ENCODE data around the gene STIM1. TPM values are rescaled to one million over a fixed set of nuclear protein-coding genes. Genes with fewer than 3 reads are reported as not detected.

Gene STIM1
- total and polyA plus RNA-seq, 7 donors, result 5.3 to 44.8 (median 29.3) TPM

DNA sequence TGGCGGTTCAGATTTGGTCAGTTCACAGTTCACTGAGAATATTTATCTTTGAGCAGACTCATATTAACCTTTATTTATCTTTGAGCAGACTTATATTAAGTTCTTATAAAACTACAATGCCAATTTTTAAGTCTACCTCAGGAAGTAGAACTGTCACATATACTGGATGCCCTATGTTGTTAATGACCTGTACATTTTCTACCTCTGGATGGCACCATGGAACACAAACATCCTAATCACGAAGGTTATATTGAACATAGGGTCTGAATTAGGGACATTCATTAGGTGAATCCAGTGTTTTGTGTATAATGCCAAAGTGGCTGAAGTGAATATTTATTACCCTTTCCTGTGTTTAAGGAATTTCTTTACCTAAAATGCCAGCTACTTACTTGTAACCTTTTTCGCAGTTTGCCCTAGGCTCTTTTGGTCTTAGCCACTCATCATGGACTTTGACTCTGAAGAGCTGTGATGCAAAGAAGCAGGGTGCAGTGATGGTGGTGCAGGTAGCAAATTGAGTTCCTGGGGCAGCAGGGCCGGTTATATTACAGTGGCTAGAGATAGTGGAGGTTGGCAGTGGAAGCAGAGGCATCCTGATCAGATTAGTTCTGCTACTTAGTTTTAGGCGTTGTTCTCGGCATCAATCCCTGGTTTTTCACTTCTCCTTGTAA lies 71.8 kb downstream of the STIM1 start:
- H3K9me3 ChIP-seq, result no peaks in the 10 kb centered on the region
- H3K4me3 ChIP-seq, result no peak overlapping the region
- intact Hi-C loops (cut with DNase I), result no loop called here
- no peaks in the 10 kb centered on the region for H3K27me3 ChIP-seq
- peaks cover 0 to 32% (median 24%) of the 10 kb centered on the region in 4 donors for H3K4me1 ChIP-seq
- WGBS, 2 donors, result 80% methylated on average over 6 of the region's 6 CpGs
- TF ChIP-seq POLR2AphosphoS5 (IDR thresholded peaks at IDR 0.05), result no peak
- TF ChIP-seq, protein P1, sequence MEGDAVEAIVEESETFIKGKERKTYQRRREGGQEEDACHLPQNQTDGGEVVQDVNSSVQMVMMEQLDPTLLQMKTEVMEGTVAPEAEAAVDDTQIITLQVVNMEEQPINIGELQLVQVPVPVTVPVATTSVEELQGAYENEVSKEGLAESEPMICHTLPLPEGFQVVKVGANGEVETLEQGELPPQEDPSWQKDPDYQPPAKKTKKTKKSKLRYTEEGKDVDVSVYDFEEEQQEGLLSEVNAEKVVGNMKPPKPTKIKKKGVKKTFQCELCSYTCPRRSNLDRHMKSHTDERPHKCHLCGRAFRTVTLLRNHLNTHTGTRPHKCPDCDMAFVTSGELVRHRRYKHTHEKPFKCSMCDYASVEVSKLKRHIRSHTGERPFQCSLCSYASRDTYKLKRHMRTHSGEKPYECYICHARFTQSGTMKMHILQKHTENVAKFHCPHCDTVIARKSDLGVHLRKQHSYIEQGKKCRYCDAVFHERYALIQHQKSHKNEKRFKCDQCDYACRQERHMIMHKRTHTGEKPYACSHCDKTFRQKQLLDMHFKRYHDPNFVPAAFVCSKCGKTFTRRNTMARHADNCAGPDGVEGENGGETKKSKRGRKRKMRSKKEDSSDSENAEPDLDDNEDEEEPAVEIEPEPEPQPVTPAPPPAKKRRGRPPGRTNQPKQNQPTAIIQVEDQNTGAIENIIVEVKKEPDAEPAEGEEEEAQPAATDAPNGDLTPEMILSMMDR (IDR thresholded peaks at IDR 0.05), result no peak
- TF ChIP-seq EP300 (IDR thresholded peaks at IDR 0.05), result no peak
- TF ChIP-seq POLR2A (IDR thresholded peaks at IDR 0.05), result no peak
- H3K27ac ChIP-seq, result no peak overlapping the region
- H3K36me3 ChIP-seq, result no peaks in the 10 kb centered on the region
- no peak for DNase-seq

DNA sequence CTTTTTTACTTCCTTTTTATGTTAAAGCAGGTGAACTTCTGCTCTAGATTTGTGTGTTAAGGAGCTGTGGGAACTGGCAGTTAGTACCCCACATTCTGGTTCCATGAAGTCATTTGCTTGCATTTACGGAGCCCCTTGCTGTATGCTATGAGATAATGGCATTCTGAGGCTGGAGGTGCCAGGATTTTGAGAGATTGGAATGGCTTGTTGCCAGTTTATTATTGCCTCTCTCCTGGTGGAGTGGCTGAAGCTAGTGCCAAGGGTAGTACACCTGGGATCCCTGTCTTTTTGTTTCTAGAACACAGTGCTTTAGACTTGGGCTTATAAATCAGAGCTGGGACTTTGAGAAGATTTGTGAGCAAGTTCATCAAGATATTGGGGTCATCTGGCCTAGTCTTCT lies 73.8 kb downstream of the STIM1 start:
- Histone ChIP-seq H3K4me1 (peaks cover 0 to 35% (median 29%) of the 10 kb centered on the region in 4 donors), H3K4me3 (no peak overlapping the region), H3K27ac (peak overlapping the region in 3 of 4 donors; percentile 4 to 55 (median 30)), H3K36me3 (no peaks in the 10 kb centered on the region), H3K9me3 (no peaks in the 10 kb centered on the region), H3K27me3 (no peaks in the 10 kb centered on the region)
- 31 to 54% methylated on average over 1 of the region's 1 CpG for WGBS, 2 donors
- no peak for DNase-seq
- intact Hi-C loops (cut with DNase I), result no loop called here
- no peak for TF ChIP-seq POLR2A (IDR thresholded peaks at IDR 0.05)
- no peak for TF ChIP-seq POLR2AphosphoS5 (IDR thresholded peaks at IDR 0.05)
- TF ChIP-seq, protein P1 (IDR thresholded peaks at IDR 0.05), result no peak
- no peak for TF ChIP-seq EP300 (IDR thresholded peaks at IDR 0.05)

DNA sequence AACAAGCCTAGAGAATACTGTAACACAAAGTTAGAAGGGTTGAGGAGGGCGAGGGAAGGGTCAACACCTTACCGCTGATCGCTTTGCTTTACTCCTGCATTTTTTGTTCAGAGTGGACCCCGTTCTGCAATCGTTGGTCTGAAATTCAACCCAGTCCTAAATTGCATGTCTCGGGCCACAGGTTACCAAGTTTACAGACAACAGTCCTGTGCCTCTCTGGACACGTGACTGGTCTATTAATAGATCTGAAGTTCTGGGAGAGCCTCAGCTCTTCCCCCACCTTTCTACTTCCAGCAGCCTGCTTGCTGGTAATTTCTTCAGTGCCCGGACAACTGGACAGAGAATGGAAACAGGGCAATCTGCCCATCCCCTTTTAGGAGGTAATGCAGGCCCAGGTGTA lies 74.2 kb downstream of the STIM1 start:
- no peaks in the 10 kb centered on the region for H3K27me3 ChIP-seq
- H3K4me1 ChIP-seq, result peaks cover 0 to 39% (median 31%) of the 10 kb centered on the region in 4 donors
- no peaks in the 10 kb centered on the region for H3K36me3 ChIP-seq
- no peak for DNase-seq
- 75 to 84% methylated on average over 8 of the region's 8 CpGs for WGBS, 2 donors
- intact Hi-C loops (cut with DNase I), result no loop called here
- TF ChIP-seq EP300 (IDR thresholded peaks at IDR 0.05) (no peak), POLR2A (IDR thresholded peaks at IDR 0.05) (no peak), POLR2AphosphoS5 (IDR thresholded peaks at IDR 0.05) (no peak)
- TF ChIP-seq, protein P1 (IDR thresholded peaks at IDR 0.05), result no peak
- peak overlapping the region in 3 of 4 donors; percentile 23 to 55 (median 30) for H3K27ac ChIP-seq
- no peak overlapping the region for H3K4me3 ChIP-seq
- H3K9me3 ChIP-seq, result no peaks in the 10 kb centered on the region

DNA sequence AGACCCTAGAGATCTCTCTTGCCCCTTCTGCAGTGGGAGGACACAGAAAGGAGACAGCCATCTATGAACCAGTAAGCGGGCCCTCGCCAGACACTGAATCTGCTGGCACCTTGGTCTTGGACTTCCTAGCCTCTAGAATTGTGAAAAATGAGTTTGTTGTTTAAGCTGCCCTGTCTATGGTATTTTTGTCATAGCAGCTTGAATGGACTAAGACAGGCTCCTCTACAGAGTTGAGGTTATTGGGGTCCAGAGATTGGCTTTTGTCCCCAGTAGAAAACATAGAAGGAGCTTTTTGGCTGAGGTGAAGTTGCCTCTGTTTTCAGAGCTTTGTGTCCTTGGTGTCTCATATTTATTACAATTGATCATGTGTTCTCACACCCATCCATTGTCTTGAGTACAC lies 77.2 kb downstream of the STIM1 start:
- H3K9me3 ChIP-seq, result no peaks in the 10 kb centered on the region
- WGBS, 2 donors, result 98% methylated on average over 2 of the region's 2 CpGs
- no peaks in the 10 kb centered on the region for H3K36me3 ChIP-seq
- intact Hi-C loops (cut with DNase I), result no loop called here
- TF ChIP-seq POLR2AphosphoS5 (IDR thresholded peaks at IDR 0.05) (no peak), POLR2A (IDR thresholded peaks at IDR 0.05) (no peak), EP300 (IDR thresholded peaks at IDR 0.05) (no peak)
- TF ChIP-seq, protein P1 (IDR thresholded peaks at IDR 0.05), result no peak
- DNase-seq, result no peak
- H3K27me3 ChIP-seq, result no peaks in the 10 kb centered on the region
- H3K27ac ChIP-seq, result no peak overlapping the region
- H3K4me3 ChIP-seq, result no peak overlapping the region
- peaks cover 0 to 41% (median 30%) of the 10 kb centered on the region in 4 donors for H3K4me1 ChIP-seq

All from sigmoid colon (tissue), 7 donors.